Type B pancreatic cell (in vitro differentiated cells): ENCODE results near the gene TPSAB1. TPM values are rescaled to one million over a fixed set of nuclear protein-coding genes. Genes with fewer than 3 reads are reported as not detected.
"Not testable (repeated sequence)": the region's sequence is repeated elsewhere in the genome, so short reads cannot be mapped to it uniquely, and the experiment has no call there.

ENCODE experiments used
- DNase-seq: peaks from one replicate; pipeline ENCODE4 v3.0.0; 2021; ENCODE audit warnings: mixed read lengths; ENCODE audit not compliant: unreplicated experiment; ENCODE audit errors: extremely low spot score
- H3K27ac Mint-ChIP-seq: 2 replicates; pipeline ENCODE4 v1.8.0; 2021; ENCODE audit warnings: mild to moderate bottlenecking, mixed read lengths
- H3K27me3 Mint-ChIP-seq: 2 replicates; pipeline ENCODE4 v1.8.0; 2021; ENCODE audit warnings: mixed read lengths
- H3K36me3 Mint-ChIP-seq: 2 replicates; pipeline ENCODE4 v1.8.0; 2021; ENCODE audit warnings: mixed read lengths
- H3K4me1 Mint-ChIP-seq: one replicate; pipeline ENCODE4 v1.8.0; 2021; ENCODE audit warnings: mixed read lengths; ENCODE audit not compliant: unreplicated experiment
- H3K4me3 Mint-ChIP-seq: 2 replicates; pipeline ENCODE4 v1.8.0; 2021; ENCODE audit warnings: mild to moderate bottlenecking, mixed read lengths
- H3K9me3 Mint-ChIP-seq: 2 replicates; pipeline ENCODE4 v1.8.0; 2021; ENCODE audit warnings: mixed read lengths
- CTCF ChIP-seq: fragments of 200-600 bp; sonication (generic); conservative IDR thresholded peaks from 2 replicates; pipeline ENCODE4 v1.5.0; 2021; ENCODE audit warnings: antibody characterized with exemption, mild to moderate bottlenecking
- total RNA-seq: library from RNA; stranded (reverse); gene quantifications from 2 replicates; pipeline ENCODE4 v1.2.1, GENCODE V29; 2021; ENCODE audit warnings: low replicate concordance

The TPSAB1 gene
- total RNA-seq, 1 donor from 2014 or later, result not detected

- no peak for DNase-seq
- H3K4me3 Mint-ChIP-seq, result no peak overlapping the region
- H3K27me3 Mint-ChIP-seq, result peaks cover 12% of the 10 kb centered on the region
- H3K36me3 Mint-ChIP-seq, result no peaks in the 10 kb centered on the region
- H3K27ac Mint-ChIP-seq, result no peak overlapping the region
- no peaks in the 10 kb centered on the region for H3K9me3 Mint-ChIP-seq
- H3K4me1 Mint-ChIP-seq, result no peaks in the 10 kb centered on the region
- TF ChIP-seq CTCF, result no peak
Observed at GRCh38 chr16:1265090-1265630, 24.7 kb downstream of the TPSAB1 start.

GRCh38 chr16:1265826-1266225, 25.3 kb downstream of the TPSAB1 start:
- H3K4me1 Mint-ChIP-seq, result peaks cover 4% of the 10 kb centered on the region

GRCh38 chr16:1269418-1269817, 28.9 kb downstream of the TPSAB1 start:
- H3K9me3 Mint-ChIP-seq, H3K36me3 Mint-ChIP-seq, DNase-seq, H3K27me3 Mint-ChIP-seq, H3K27ac Mint-ChIP-seq, H3K4me1 Mint-ChIP-seq, H3K4me3 Mint-ChIP-seq: not testable (repeated sequence)

More at GRCh38 chr16:1265826-1266225, 25.3 kb downstream of the TPSAB1 start:
- no peak for TF ChIP-seq CTCF
- no peaks in the 10 kb centered on the region for H3K9me3 Mint-ChIP-seq
- H3K36me3 Mint-ChIP-seq, result no peaks in the 10 kb centered on the region
- no peak overlapping the region for H3K27ac Mint-ChIP-seq
- no peak for DNase-seq
- H3K4me3 Mint-ChIP-seq, result no peak overlapping the region
- H3K27me3 Mint-ChIP-seq, result peaks cover 7% of the 10 kb centered on the region

GRCh38 chr16:1271380-1271723, 30.8 kb downstream of the TPSAB1 start:
- Mint-ChIP-seq H3K9me3 (no peaks in the 10 kb centered on the region), H3K27ac (no peak overlapping the region), H3K36me3 (no peaks in the 10 kb centered on the region), H3K4me1 (peaks cover 4% of the 10 kb centered on the region), H3K4me3 (no peak overlapping the region), H3K27me3 (peaks cover 16% of the 10 kb centered on the region)
- TF ChIP-seq CTCF, result no peak
- DNase-seq, result no peak

- DNase-seq, result peak; percentile 84
- not testable (repeated sequence) for H3K4me3 Mint-ChIP-seq, H3K36me3 Mint-ChIP-seq, H3K9me3 Mint-ChIP-seq, H3K4me1 Mint-ChIP-seq, H3K27ac Mint-ChIP-seq
- H3K27me3 Mint-ChIP-seq, result peaks cover 16% of the 10 kb centered on the region
Observed at GRCh38 chr16:1271724-1272413, 31.4 kb downstream of the TPSAB1 start.

GRCh38 chr16:1272453-1273198, 32.1 kb downstream of the TPSAB1 start:
- Mint-ChIP-seq H3K36me3 (no peaks in the 10 kb centered on the region), H3K4me3 (peak overlapping the region; percentile 21), H3K27me3 (peaks cover 17% of the 10 kb centered on the region), H3K27ac (no peak overlapping the region), H3K9me3 (no peaks in the 10 kb centered on the region), H3K4me1 (peaks cover 4% of the 10 kb centered on the region)
- TF ChIP-seq CTCF, result no peak
- no peak for DNase-seq
